ENCODE data around the gene ZNF536. TPM values are rescaled to one million over a fixed set of nuclear protein-coding genes. Genes with fewer than 3 reads are reported as not detected.

ZNF536 gene
- total and polyA plus RNA-seq, 10 of the 15 experiments (the other 5 are each of a cell fraction or from before 2014, with no cell fraction given) = not detected

DNA sequence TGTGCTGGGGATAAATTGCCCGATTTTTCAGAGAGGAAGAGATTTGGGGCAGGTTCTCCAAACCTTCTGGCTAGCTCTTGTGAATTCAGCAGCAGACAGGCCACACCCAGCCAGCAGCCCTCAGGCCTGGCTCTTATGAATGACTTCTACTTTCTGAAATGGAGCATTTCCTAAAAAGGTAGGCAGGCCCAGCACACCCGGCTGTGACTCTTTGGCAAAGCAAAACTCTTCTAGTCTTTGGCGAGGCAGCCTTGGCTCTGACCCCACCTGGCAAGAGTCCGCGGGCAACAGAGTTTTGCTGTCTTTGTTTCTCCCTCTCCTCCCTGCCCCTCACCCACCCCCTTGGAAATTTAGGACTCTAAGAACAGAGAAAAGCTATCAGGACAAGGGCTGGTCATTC, 221.2 kb downstream of the ZNF536 start:
- in situ Hi-C loops (cut with MboI) = no loop called here
- ChIA-PET POLR2A (no interaction called here), CTCF (no interaction called here), RAD21 (ENCODE audit: unreplicated experiment) (no interaction called here), SMC1A (ENCODE audit: uncharacterized antibody, unreplicated experiment) (no interaction called here)
- Histone ChIP-seq H3K27ac (ENCODE audit: control insufficient read depth, insufficient read depth) (no peak overlapping the region), H3K4me1 (ENCODE audit: control insufficient read depth, insufficient read depth, low read length) (no peaks in the 10 kb centered on the region), H4K20me1 (ENCODE audit: control insufficient read depth, insufficient read depth) (no peaks in the 10 kb centered on the region), H3K9me3 (replicated peaks; ENCODE audit: control insufficient read depth, insufficient read depth, low read length) (no peaks in the 10 kb centered on the region), H3K4me2 (ENCODE audit: control insufficient read depth, insufficient read depth) (no peak overlapping the region), H3K36me3 (ENCODE audit: control insufficient read depth in 2 of 2, insufficient read depth in 2 of 2, low read length in 1 of 2) (no peaks in the 10 kb centered on the region), H3K27me3 (replicated peaks in 1 of 2; ENCODE audit: control insufficient read depth in 2 of 2, insufficient read depth in 2 of 2, low read length in 1 of 2) (no peaks in the 10 kb centered on the region), H3K79me2 (ENCODE audit: control insufficient read depth, insufficient read depth, low read length) (no peaks in the 10 kb centered on the region), H3K9ac (ENCODE audit: control insufficient read depth, insufficient read depth, low read length) (no peak overlapping the region), H3K4me3 (no peak overlapping the region), H2AFZ (ENCODE audit: control insufficient read depth, low read depth, low read length) (no peak overlapping the region)
- intact Hi-C loops (cut with micrococcal nuclease; ENCODE audit: unreplicated experiment) = no loop called here
- TF ChIP-seq GABPA (IDR thresholded peaks at IDR 0.05; ENCODE audit: low read depth) = no peak
- TF ChIP-seq SRF (IDR thresholded peaks at IDR 0.05; ENCODE audit: low read depth in 2 of 2, low read length in 2 of 2) = no peak
- TF ChIP-seq, protein P1, sequence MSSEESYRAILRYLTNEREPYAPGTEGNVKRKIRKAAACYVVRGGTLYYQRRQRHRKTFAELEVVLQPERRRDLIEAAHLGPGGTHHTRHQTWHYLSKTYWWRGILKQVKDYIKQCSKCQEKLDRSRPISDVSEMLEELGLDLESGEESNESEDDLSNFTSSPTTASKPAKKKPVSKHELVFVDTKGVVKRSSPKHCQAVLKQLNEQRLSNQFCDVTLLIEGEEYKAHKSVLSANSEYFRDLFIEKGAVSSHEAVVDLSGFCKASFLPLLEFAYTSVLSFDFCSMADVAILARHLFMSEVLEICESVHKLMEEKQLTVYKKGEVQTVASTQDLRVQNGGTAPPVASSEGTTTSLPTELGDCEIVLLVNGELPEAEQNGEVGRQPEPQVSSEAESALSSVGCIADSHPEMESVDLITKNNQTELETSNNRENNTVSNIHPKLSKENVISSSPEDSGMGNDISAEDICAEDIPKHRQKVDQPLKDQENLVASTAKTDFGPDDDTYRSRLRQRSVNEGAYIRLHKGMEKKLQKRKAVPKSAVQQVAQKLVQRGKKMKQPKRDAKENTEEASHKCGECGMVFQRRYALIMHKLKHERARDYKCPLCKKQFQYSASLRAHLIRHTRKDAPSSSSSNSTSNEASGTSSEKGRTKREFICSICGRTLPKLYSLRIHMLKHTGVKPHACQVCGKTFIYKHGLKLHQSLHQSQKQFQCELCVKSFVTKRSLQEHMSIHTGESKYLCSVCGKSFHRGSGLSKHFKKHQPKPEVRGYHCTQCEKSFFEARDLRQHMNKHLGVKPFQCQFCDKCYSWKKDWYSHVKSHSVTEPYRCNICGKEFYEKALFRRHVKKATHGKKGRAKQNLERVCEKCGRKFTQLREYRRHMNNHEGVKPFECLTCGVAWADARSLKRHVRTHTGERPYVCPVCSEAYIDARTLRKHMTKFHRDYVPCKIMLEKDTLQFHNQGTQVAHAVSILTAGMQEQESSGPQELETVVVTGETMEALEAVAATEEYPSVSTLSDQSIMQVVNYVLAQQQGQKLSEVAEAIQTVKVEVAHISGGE (CRISPR knock-in tag; IDR thresholded peaks at IDR 0.05) = no peak
- no peak for TF ChIP-seq LARP7 (IDR thresholded peaks at IDR 0.05)
- TF ChIP-seq, protein P2, sequence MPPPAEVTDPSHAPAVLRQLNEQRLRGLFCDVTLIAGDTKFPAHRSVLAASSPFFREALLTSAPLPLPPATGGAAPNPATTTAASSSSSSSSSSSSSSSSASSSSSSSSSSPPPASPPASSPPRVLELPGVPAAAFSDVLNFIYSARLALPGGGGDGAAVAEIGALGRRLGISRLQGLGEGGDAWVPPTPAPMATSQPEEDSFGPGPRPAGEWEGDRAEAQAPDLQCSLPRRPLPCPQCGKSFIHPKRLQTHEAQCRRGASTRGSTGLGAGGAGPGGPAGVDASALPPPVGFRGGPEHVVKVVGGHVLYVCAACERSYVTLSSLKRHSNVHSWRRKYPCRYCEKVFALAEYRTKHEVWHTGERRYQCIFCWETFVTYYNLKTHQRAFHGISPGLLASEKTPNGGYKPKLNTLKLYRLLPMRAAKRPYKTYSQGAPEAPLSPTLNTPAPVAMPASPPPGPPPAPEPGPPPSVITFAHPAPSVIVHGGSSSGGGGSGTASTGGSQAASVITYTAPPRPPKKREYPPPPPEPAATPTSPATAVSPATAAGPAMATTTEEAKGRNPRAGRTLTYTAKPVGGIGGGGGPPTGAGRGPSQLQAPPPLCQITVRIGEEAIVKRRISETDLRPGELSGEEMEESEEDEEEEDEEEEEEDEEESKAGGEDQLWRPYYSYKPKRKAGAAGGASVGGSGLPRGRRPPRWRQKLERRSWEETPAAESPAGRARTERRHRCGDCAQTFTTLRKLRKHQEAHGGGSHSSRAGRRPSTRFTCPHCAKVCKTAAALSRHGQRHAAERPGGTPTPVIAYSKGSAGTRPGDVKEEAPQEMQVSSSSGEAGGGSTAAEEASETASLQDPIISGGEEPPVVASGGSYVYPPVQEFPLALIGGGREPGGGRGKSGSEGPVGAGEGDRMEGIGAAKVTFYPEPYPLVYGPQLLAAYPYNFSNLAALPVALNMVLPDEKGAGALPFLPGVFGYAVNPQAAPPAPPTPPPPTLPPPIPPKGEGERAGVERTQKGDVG (CRISPR knock-in tag; IDR thresholded peaks at IDR 0.05) = no peak
- TF ChIP-seq, protein P3, sequence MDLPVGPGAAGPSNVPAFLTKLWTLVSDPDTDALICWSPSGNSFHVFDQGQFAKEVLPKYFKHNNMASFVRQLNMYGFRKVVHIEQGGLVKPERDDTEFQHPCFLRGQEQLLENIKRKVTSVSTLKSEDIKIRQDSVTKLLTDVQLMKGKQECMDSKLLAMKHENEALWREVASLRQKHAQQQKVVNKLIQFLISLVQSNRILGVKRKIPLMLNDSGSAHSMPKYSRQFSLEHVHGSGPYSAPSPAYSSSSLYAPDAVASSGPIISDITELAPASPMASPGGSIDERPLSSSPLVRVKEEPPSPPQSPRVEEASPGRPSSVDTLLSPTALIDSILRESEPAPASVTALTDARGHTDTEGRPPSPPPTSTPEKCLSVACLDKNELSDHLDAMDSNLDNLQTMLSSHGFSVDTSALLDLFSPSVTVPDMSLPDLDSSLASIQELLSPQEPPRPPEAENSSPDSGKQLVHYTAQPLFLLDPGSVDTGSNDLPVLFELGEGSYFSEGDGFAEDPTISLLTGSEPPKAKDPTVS (IDR thresholded peaks at IDR 0.05; ENCODE audit: low read depth, low read length) = no peak
- no peak for TF ChIP-seq PML (IDR thresholded peaks at IDR 0.05; ENCODE audit: low read length)
- TF ChIP-seq TCF3 (IDR thresholded peaks at IDR 0.05; ENCODE audit: borderline replicate concordance, insufficient read depth, low read depth, low read length) = no peak
- WGBS (ENCODE audit: insufficient coverage, insufficient replicate concordance, low lambda C conversion rate, missing lambda C conversion rate) = 28% methylated on average over 5 of the region's 5 CpGs
- no peak for DNase-seq (ENCODE audit: low read depth, low spot score)
- no peak for ATAC-seq
- no peak for FAIRE-seq
- BruUV-seq (replicated peaks) = no TSS peak
